Measurements from ENCODE around the gene PSMD1.

PSMD1 gene

DNA sequence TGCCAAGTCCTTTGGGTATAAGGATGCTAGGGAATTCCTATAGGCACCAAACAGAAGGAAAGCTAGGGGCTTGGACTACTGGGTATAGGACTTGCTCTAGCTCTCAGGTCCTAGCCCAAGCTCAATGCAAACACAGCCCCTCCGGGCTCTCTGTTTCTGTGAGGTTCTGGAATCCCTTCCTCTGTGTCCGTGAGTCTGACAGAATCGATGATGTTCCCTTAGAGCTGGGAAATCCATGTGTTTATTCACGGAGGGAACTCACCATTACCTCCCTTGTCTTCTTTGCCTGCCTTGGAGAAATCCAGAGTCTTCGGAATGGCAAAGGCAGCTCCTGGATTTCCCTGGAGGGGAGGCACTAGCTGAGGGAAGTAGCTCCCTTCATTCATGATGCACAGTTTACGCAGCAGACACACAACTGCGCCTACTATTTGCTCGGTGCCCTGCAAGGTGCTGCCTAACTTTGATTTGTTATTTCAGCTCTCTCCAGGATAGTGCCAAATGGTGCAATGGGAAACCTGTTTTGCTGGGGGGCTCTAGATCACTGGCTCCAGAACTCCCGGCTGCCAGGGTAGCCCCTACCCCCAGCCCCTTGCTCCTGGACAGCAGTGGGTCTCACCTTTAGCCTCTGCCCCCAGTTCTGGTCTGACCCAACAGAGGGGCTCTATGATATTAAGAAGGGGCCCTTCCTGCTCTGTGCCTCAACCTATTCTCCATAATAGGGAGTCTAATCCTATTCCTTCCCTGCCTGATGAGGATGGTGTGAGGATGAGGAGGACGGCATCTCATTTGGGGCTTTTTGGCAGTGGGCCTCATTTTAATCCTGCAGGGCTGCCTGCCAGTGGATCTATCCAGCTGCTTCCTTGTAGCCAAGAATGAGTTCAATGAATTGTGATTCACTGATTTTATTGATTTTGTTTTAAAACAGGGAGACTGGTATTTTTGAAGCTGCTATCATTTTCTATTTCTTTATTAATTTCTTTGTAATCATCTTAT, 8.4 kb upstream of the PSMD1 start:
- whole genome bisulfite sequencing: 93% methylated on average over 10 of the region's 10 CpGs
- no peak overlapping the region for H3K4me3 ChIP-seq (ENCODE audit: low read length)

GRCh38 chr2:231049286-231050017, 7.2 kb upstream of the PSMD1 start:
- 94% methylated on average over 11 of the region's 12 CpGs for WGBS

More for the DNA sequence above, 8.4 kb upstream of the PSMD1 start:
- Histone ChIP-seq H3K36me3 (ENCODE audit: insufficient read depth, low read length) (no peaks in the 10 kb centered on the region), H3K9ac (ENCODE audit: low read depth, low read length) (no peak overlapping the region), H3K27ac (ENCODE audit: low read depth, low read length) (no peak overlapping the region), H3K4me1 (ENCODE audit: insufficient read depth, low read length) (no peaks in the 10 kb centered on the region), H3K27me3 (ENCODE audit: insufficient read depth, low read length) (peaks cover 24% of the 10 kb centered on the region), H3K9me3 (ENCODE audit: insufficient read depth, low read depth, low read length) (no peaks in the 10 kb centered on the region)

GRCh38 chr2:231050018-231050901, 6.4 kb upstream of the PSMD1 start:
- Histone ChIP-seq H3K9me3 (ENCODE audit: insufficient read depth, low read depth, low read length) (no peaks in the 10 kb centered on the region), H3K4me1 (ENCODE audit: insufficient read depth, low read length) (no peaks in the 10 kb centered on the region), H3K4me3 (ENCODE audit: low read length) (no peak overlapping the region), H3K27ac (ENCODE audit: low read depth, low read length) (no peak overlapping the region), H3K9ac (ENCODE audit: low read depth, low read length) (no peak overlapping the region), H3K36me3 (ENCODE audit: insufficient read depth, low read length) (no peaks in the 10 kb centered on the region), H3K27me3 (ENCODE audit: insufficient read depth, low read length) (peaks cover 37% of the 10 kb centered on the region)
- 86% methylated on average over 9 of the region's 9 CpGs for WGBS

More at GRCh38 chr2:231049286-231050017, 7.2 kb upstream of the PSMD1 start:
- Histone ChIP-seq H3K4me1 (ENCODE audit: insufficient read depth, low read length) (no peaks in the 10 kb centered on the region), H3K9ac (ENCODE audit: low read depth, low read length) (no peak overlapping the region), H3K4me3 (ENCODE audit: low read length) (no peak overlapping the region), H3K27ac (ENCODE audit: low read depth, low read length) (no peak overlapping the region), H3K36me3 (ENCODE audit: insufficient read depth, low read length) (no peaks in the 10 kb centered on the region), H3K27me3 (ENCODE audit: insufficient read depth, low read length) (peaks cover 36% of the 10 kb centered on the region), H3K9me3 (ENCODE audit: insufficient read depth, low read depth, low read length) (no peaks in the 10 kb centered on the region)

DNA sequence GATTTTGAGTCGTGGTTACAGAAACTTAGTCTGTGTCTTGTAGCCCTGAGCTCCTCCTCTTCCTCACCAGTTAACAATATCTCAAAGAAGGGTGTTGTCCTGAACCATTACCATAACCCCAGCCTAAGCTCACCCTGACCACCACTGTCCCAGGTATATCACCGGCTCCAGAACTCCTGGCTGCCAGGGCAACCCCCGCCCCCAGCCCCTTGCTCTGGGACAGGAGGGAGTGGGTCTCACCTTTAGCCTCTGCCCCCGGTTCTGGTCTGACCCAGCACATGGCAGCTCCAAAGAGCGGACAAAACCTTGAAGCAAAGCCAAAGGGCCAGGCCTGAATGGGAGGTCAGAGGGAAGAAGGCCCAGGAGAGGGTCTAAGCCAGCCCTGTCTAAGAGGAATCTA, 5.6 kb upstream of the PSMD1 start:
- peaks cover 37% of the 10 kb centered on the region for H3K27me3 ChIP-seq (ENCODE audit: insufficient read depth, low read length)
- no peaks in the 10 kb centered on the region for H3K4me1 ChIP-seq (ENCODE audit: insufficient read depth, low read length)
- no peaks in the 10 kb centered on the region for H3K9me3 ChIP-seq (ENCODE audit: insufficient read depth, low read depth, low read length)
- no peaks in the 10 kb centered on the region for H3K36me3 ChIP-seq (ENCODE audit: insufficient read depth, low read length)
- WGBS: 93% methylated on average over 5 of the region's 5 CpGs
- H3K9ac ChIP-seq (ENCODE audit: low read depth, low read length): no peak overlapping the region
- H3K4me3 ChIP-seq (ENCODE audit: low read length): no peak overlapping the region
- H3K27ac ChIP-seq (ENCODE audit: low read depth, low read length): no peak overlapping the region

GRCh38 chr2:231052494-231053451, 3.9 kb upstream of the PSMD1 start:
- H3K4me1 ChIP-seq (ENCODE audit: insufficient read depth, low read length): peaks cover 1% of the 10 kb centered on the region; the same call in 1 of the 2 replicates
- H3K27me3 ChIP-seq (ENCODE audit: insufficient read depth, low read length): peaks cover 37% of the 10 kb centered on the region
- H3K4me3 ChIP-seq (ENCODE audit: low read length): peak overlapping the region; percentile 59
- peak overlapping the region; percentile 55; the same call in 1 of the 2 replicates for H3K9ac ChIP-seq (ENCODE audit: low read depth, low read length)
- no peak overlapping the region for H3K27ac ChIP-seq (ENCODE audit: low read depth, low read length)
- H3K36me3 ChIP-seq (ENCODE audit: insufficient read depth, low read length): no peaks in the 10 kb centered on the region
- no peaks in the 10 kb centered on the region for H3K9me3 ChIP-seq (ENCODE audit: insufficient read depth, low read depth, low read length)
- WGBS: 19% methylated on average over 62 of the region's 62 CpGs

DNA sequence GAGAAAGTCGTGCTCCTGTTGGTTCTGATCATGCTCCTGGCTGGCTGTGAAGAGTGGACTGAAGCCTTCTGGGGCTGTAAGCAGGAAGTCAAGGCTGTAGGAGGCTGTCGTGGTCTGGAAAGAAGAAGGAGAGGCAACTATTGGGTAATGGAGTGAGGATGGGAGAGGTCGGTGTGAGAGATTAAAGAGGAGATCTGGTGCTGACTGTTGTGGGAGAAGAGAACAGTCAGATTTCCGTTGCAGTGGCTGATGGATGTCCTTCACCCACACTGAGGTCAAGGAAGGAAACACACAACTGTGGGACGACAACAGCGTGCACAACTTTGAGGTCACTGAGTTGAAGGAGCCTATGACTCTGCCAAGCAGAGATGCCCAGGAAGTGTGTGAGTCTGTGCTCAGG, 2.8 kb upstream of the PSMD1 start:
- Histone ChIP-seq H3K36me3 (ENCODE audit: insufficient read depth, low read length) (no peaks in the 10 kb centered on the region), H3K4me3 (ENCODE audit: low read length) (no peak overlapping the region), H3K4me1 (ENCODE audit: insufficient read depth, low read length) (peaks cover 12% of the 10 kb centered on the region; the same call in 1 of the 2 replicates), H3K27ac (ENCODE audit: low read depth, low read length) (no peak overlapping the region), H3K27me3 (ENCODE audit: insufficient read depth, low read length) (peaks cover 37% of the 10 kb centered on the region), H3K9ac (ENCODE audit: low read depth, low read length) (no peak overlapping the region), H3K9me3 (ENCODE audit: insufficient read depth, low read depth, low read length) (no peaks in the 10 kb centered on the region)
- WGBS: 92% methylated on average over 6 of the region's 6 CpGs

- 5% methylated on average over 10 of the region's 10 CpGs for WGBS
- H3K27me3 ChIP-seq (ENCODE audit: insufficient read depth, low read length): peaks cover 16% of the 10 kb centered on the region
- H3K4me1 ChIP-seq (ENCODE audit: insufficient read depth, low read length): peaks cover 12% of the 10 kb centered on the region; the same call in 1 of the 2 replicates
- peak overlapping the region; percentile 94 for H3K4me3 ChIP-seq (ENCODE audit: low read length)
- peaks cover 19% of the 10 kb centered on the region for H3K36me3 ChIP-seq (ENCODE audit: insufficient read depth, low read length)
- H3K9me3 ChIP-seq (ENCODE audit: insufficient read depth, low read depth, low read length): no peaks in the 10 kb centered on the region
- peak overlapping the region; percentile 99 for H3K9ac ChIP-seq (ENCODE audit: low read depth, low read length)
- H3K27ac ChIP-seq (ENCODE audit: low read depth, low read length): peak overlapping the region; percentile 96
These were observed 923 bp downstream of the PSMD1 start for GRCh38 chr2:231057590-231057989.

GRCh38 chr2:231058761-231059550, 2.3 kb downstream of the PSMD1 start:
- Histone ChIP-seq H3K27ac (ENCODE audit: low read depth, low read length) (no peak overlapping the region), H3K36me3 (ENCODE audit: insufficient read depth, low read length) (peaks cover 33% of the 10 kb centered on the region), H3K9me3 (ENCODE audit: insufficient read depth, low read depth, low read length) (no peaks in the 10 kb centered on the region), H3K4me3 (ENCODE audit: low read length) (peak overlapping the region; percentile 94), H3K9ac (ENCODE audit: low read depth, low read length) (no peak overlapping the region), H3K4me1 (ENCODE audit: insufficient read depth, low read length) (peaks cover 12% of the 10 kb centered on the region; the same call in 1 of the 2 replicates), H3K27me3 (ENCODE audit: insufficient read depth, low read length) (peaks cover 6% of the 10 kb centered on the region; the same call in 1 of the 2 replicates)
- whole genome bisulfite sequencing: 93% methylated on average over 3 of the region's 4 CpGs

GRCh38 chr2:231059756-231060155, 3.1 kb downstream of the PSMD1 start:
- H3K27me3 ChIP-seq (ENCODE audit: insufficient read depth, low read length): no peaks in the 10 kb centered on the region
- WGBS: 78% methylated on average over 1 of the region's 2 CpGs
- H3K4me3 ChIP-seq (ENCODE audit: low read length): no peak overlapping the region
- no peak overlapping the region for H3K9ac ChIP-seq (ENCODE audit: low read depth, low read length)
- peaks cover 41% of the 10 kb centered on the region for H3K36me3 ChIP-seq (ENCODE audit: insufficient read depth, low read length)
- no peak overlapping the region for H3K27ac ChIP-seq (ENCODE audit: low read depth, low read length)
- no peaks in the 10 kb centered on the region for H3K9me3 ChIP-seq (ENCODE audit: insufficient read depth, low read depth, low read length)
- peaks cover 12% of the 10 kb centered on the region; the same call in 1 of the 2 replicates for H3K4me1 ChIP-seq (ENCODE audit: insufficient read depth, low read length)

All from HUES64 (cell line).